HepG2 (cell line): Measurements from ENCODE around the gene NEGR1. TPM values are rescaled to one million over a fixed set of nuclear protein-coding genes. Genes with fewer than 3 reads are reported as not detected.

Experiments used
- ATAC-seq: fragments of 200-7000 bp; cut with Tn5 transposase; 3 replicates; pipeline ENCODE4 v1.9.1; 2020; ENCODE audit warnings: mild to moderate bottlenecking, moderate library complexity
- BruUV-seq: library from RNA; stranded (reverse); fragments of 400-500 nt; replicated peaks from 2 replicates; lab custom pipeline; 2021; lab: Mats Ljungman, UMichigan
- CTCF ChIA-PET: fragments of 300-600 bp; formaldehyde crosslinking; extraction: SDS; loops from one replicate; lab custom pipeline; 2021; ENCODE audit warnings: low total read pairs, inconsistent platforms, low intra/inter-chr PET ratio; lab: Yijun Ruan, JAX
- POLR2A ChIA-PET: fragments of 350-600 bp; sonication (Branson Sonifier 250); formaldehyde crosslinking; loops from one replicate; lab custom pipeline; 2020; ENCODE audit warnings: antibody characterized with exemption, inconsistent platforms; lab: Yijun Ruan, JAX
- DNase-seq: peaks from one replicate; pipeline ENCODE4 v3.0.0-alpha.2; 2015; ENCODE audit warnings: low spot score
- FAIRE-seq: peaks from 3 replicates; lab custom pipeline; 2011; peaks lifted over from hg19 to GRCh38; lab: Jason Lieb, UNC
- H2AFZ ChIP-seq: one replicate; pipeline ENCODE4 v1.6.1; 2011; ENCODE audit warnings: low read length, inconsistent platforms
- H3K27ac ChIP-seq: fragments of 300-600 bp; 3 replicates; pipeline ENCODE4 v1.8.0; 2011; ENCODE audit warnings: mixed run types, mild to moderate bottlenecking, mixed read lengths, low read length, inconsistent platforms; ENCODE audit not compliant: insufficient read depth; ENCODE audit errors: extremely low read length
- H3K27me3 ChIP-seq, 2 experiments: fragments of 200-600 bp in 1 of 2; 2 replicates in 1 of 2; 3 replicates in 1 of 2; pipeline versions ENCODE4 v1.6.0 to v1.8.0; 2011; ENCODE audit warnings: low read length in 2 of 2, mild to moderate bottlenecking in 2 of 2, moderate library complexity in 2 of 2, inconsistent platforms in 1 of 2; ENCODE audit not compliant: insufficient read depth in 2 of 2, control insufficient read depth in 1 of 2
- H3K36me3 ChIP-seq, 2 experiments: fragments of 200-600 bp in 1 of 2; replicated peaks in 1 of 2; 2 replicates in 1 of 2; 3 replicates in 1 of 2; pipeline versions ENCODE4 v1.5.1 to v1.8.0; 2011; ENCODE audit warnings: low read length in 2 of 2, inconsistent platforms in 1 of 2; ENCODE audit not compliant: insufficient read depth in 2 of 2, control insufficient read depth in 1 of 2
- H3K4me1 ChIP-seq: 2 replicates; pipeline ENCODE4 v1.5.1; 2012; ENCODE audit warnings: low read length, inconsistent platforms; ENCODE audit not compliant: insufficient read depth
- H3K4me2 ChIP-seq: 2 replicates; pipeline ENCODE4 v1.6.0; 2011; ENCODE audit warnings: low read depth, low read length, inconsistent platforms
- H3K4me3 ChIP-seq, 3 experiments: fragments of 200-600 bp in 1 of 3; sonication (generic), shearing (Covaris generic) in 1 of 3; replicated peaks in 1 of 3; 2 replicates each; pipeline ENCODE4 v1.5.1; 2011 to 2016; ENCODE audit warnings: low read length in 3 of 3, inconsistent platforms in 2 of 3, low read depth in 2 of 3, mild to moderate bottlenecking in 2 of 3, control low read depth in 1 of 3, mixed read lengths in 1 of 3; ENCODE audit not compliant: insufficient read depth in 1 of 3
- H3K79me2 ChIP-seq: one replicate; pipeline ENCODE4 v1.6.1; 2011; ENCODE audit warnings: low read length, inconsistent platforms; ENCODE audit not compliant: insufficient read depth
- H3K9ac ChIP-seq: 2 replicates; pipeline ENCODE4 v1.6.0; 2011; ENCODE audit warnings: mild to moderate bottlenecking, low read depth, low read length, inconsistent platforms; ENCODE audit not compliant: insufficient read depth
- H3K9me3 ChIP-seq: 2 replicates; pipeline ENCODE4 v1.5.1; 2012; ENCODE audit warnings: mild to moderate bottlenecking, low read length
- H4K20me1 ChIP-seq: 2 replicates; pipeline ENCODE4 v1.6.0; 2011; ENCODE audit warnings: inconsistent platforms, mild to moderate bottlenecking, low read length, moderate library complexity; ENCODE audit not compliant: insufficient read depth
- BRD4 ChIP-seq: sonication (generic); formaldehyde crosslinking; IDR thresholded peaks from 2 replicates; pipeline ENCODE4 v1.4.0; 2020; ENCODE audit warnings: missing genetic modification reagents
- PAWR ChIP-seq: sonication (generic); formaldehyde crosslinking; IDR thresholded peaks from 2 replicates; pipeline ENCODE4 v1.4.0; 2020; ENCODE audit warnings: missing genetic modification reagents, mild to moderate bottlenecking, borderline replicate concordance
- PHF21A ChIP-seq: sonication (generic); formaldehyde crosslinking; IDR thresholded peaks from 2 replicates; pipeline ENCODE4 v1.5.0; 2020; ENCODE audit warnings: mild to moderate bottlenecking, missing genetic modification reagents
- PHF8 ChIP-seq: sonication (generic); formaldehyde crosslinking; IDR thresholded peaks from 2 replicates; pipeline ENCODE4 v1.5.0; 2020; ENCODE audit warnings: missing genetic modification reagents
- SP4 ChIP-seq: sonication (generic); formaldehyde crosslinking; IDR thresholded peaks from 2 replicates; pipeline ENCODE4 v1.8.1; 2023; ENCODE audit warnings: mild to moderate bottlenecking, missing genetic modification reagents
- YEATS4 ChIP-seq: sonication (generic); formaldehyde crosslinking; IDR thresholded peaks from 2 replicates; pipeline ENCODE4 v1.4.0; 2020; ENCODE audit warnings: missing genetic modification reagents, borderline replicate concordance
- ZNF484 ChIP-seq: sonication (generic); formaldehyde crosslinking; IDR thresholded peaks from 2 replicates; pipeline ENCODE4 v1.5.1; 2020; ENCODE audit warnings: mild to moderate bottlenecking, low read depth, missing genetic modification reagents, borderline replicate concordance
- ZNF550 ChIP-seq: sonication (generic); formaldehyde crosslinking; IDR thresholded peaks from 2 replicates; pipeline ENCODE4 v1.4.0; 2020; ENCODE audit warnings: mild to moderate bottlenecking, missing genetic modification reagents, borderline replicate concordance
- ZNF619 ChIP-seq: sonication (generic); formaldehyde crosslinking; IDR thresholded peaks from 2 replicates; pipeline ENCODE4 v1.4.0; 2020; ENCODE audit warnings: mild to moderate bottlenecking, missing genetic modification reagents
- WGBS: methylation state at CpG from one replicate; pipeline ENCODE4 v1.1.6; 2017; ENCODE audit warnings: low lambda C conversion rate; 5-methylcytosine and 5-hydroxymethylcytosine counted together
- in situ Hi-C: cut with HindIII; loops from 2 replicates; pipeline ENCODE4 v1.10.0; 2017; ENCODE audit warnings: low pct_unique_long_range_greater_than_20kb; ENCODE audit not compliant: extremely low pct_ligation_motif_present
- intact Hi-C: fragments of 100-400 bp; cut with micrococcal nuclease; formaldehyde crosslinking; loops from one replicate; pipeline ENCODE4 v1.10.0; 2022; ENCODE audit not compliant: unreplicated experiment
- polyA plus RNA-seq, 8 experiments: library from polyadenylated mRNA; depleted of rRNA in 3 of 8; stranded (reverse) in 7 of 8; unstranded in 1 of 8; fragments of >200 nt; fragmentation: Illumina TruSeq in 4 of 8; extraction: Trizol in 4 of 8; gene quantifications; 2 replicates each; pipeline versions ENCODE4 v1.2.1 to v1.2.3, GENCODE V29; 2011 to 2016; ENCODE audit warnings: low read depth in 4 of 8, missing spikeins in 1 of 8, mixed read lengths in 1 of 8; ENCODE audit not compliant: insufficient read depth in 1 of 8
- total RNA-seq, 5 experiments: library from RNA; depleted of rRNA; stranded (reverse); fragments of >200 nt; fragmentation: Illumina TruSeq; extraction: Trizol; gene quantifications; 2 replicates each; pipeline ENCODE4 v1.2.3, GENCODE V29; 2016; ENCODE audit warnings: low read depth in 1 of 5
- TF ChIP-seq, protein P1 (sequence below): sonication (generic); formaldehyde crosslinking; IDR thresholded peaks from 2 replicates; pipeline ENCODE4 v1.4.0; 2020; ENCODE audit warnings: missing genetic modification reagents
- TF ChIP-seq, protein P2 (sequence below): sonication (generic); formaldehyde crosslinking; IDR thresholded peaks from 2 replicates; pipeline ENCODE4 v1.8.0; 2022; ENCODE audit warnings: missing genetic modification reagents, mild to moderate bottlenecking, inconsistent platforms, borderline replicate concordance
- TF ChIP-seq, protein P3 (sequence below): sonication (generic); formaldehyde crosslinking; IDR thresholded peaks from 2 replicates; pipeline ENCODE4 v1.4.0; 2020; ENCODE audit warnings: mild to moderate bottlenecking, missing genetic modification reagents, borderline replicate concordance

The NEGR1 gene
- total and polyA plus RNA-seq, 2 of the 13 experiments (the other 11 are each of a cell fraction or from before 2014, with no cell fraction given), result not detected

GRCh38 chr1:71986160-71986559, 296.2 kb downstream of the NEGR1 start (continued):
- no peak for TF ChIP-seq ZNF550
- TF ChIP-seq, protein P1, sequence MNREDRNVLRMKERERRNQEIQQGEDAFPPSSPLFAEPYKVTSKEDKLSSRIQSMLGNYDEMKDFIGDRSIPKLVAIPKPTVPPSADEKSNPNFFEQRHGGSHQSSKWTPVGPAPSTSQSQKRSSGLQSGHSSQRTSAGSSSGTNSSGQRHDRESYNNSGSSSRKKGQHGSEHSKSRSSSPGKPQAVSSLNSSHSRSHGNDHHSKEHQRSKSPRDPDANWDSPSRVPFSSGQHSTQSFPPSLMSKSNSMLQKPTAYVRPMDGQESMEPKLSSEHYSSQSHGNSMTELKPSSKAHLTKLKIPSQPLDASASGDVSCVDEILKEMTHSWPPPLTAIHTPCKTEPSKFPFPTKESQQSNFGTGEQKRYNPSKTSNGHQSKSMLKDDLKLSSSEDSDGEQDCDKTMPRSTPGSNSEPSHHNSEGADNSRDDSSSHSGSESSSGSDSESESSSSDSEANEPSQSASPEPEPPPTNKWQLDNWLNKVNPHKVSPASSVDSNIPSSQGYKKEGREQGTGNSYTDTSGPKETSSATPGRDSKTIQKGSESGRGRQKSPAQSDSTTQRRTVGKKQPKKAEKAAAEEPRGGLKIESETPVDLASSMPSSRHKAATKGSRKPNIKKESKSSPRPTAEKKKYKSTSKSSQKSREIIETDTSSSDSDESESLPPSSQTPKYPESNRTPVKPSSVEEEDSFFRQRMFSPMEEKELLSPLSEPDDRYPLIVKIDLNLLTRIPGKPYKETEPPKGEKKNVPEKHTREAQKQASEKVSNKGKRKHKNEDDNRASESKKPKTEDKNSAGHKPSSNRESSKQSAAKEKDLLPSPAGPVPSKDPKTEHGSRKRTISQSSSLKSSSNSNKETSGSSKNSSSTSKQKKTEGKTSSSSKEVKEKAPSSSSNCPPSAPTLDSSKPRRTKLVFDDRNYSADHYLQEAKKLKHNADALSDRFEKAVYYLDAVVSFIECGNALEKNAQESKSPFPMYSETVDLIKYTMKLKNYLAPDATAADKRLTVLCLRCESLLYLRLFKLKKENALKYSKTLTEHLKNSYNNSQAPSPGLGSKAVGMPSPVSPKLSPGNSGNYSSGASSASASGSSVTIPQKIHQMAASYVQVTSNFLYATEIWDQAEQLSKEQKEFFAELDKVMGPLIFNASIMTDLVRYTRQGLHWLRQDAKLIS (CRISPR knock-in tag), result no peak
- no peak for TF ChIP-seq BRD4 (CRISPR knock-in tag)
- TF ChIP-seq YEATS4 (CRISPR knock-in tag), result no peak
- TF ChIP-seq, protein P2, sequence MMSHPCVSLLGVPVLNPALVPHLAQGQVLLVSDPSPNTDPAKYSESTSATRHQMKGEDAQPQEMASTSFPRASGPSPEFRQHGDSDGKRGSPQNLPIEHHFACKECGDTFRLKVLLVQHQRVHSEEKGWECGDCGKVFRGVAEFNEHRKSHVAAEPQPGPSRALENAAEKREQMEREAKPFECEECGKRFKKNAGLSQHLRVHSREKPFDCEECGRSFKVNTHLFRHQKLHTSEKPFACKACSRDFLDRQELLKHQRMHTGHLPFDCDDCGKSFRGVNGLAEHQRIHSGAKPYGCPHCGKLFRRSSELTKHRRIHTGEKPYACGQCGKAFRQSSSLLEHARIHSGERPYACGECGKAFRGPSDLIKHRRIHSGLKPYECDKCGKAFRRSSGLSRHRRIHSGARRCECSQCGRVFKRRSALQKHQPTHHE (CRISPR knock-in tag), result no peak
- TF ChIP-seq SP4 (CRISPR knock-in tag), result no peak
- TF ChIP-seq PAWR (CRISPR knock-in tag), result no peak

- Histone ChIP-seq H3K4me1 (no peaks in the 10 kb centered on the region), H3K79me2 (no peaks in the 10 kb centered on the region), H3K9me3 (no peaks in the 10 kb centered on the region), H3K27me3 (no peaks in the 10 kb centered on the region), H3K27ac (no peak overlapping the region), H3K36me3 (no peaks in the 10 kb centered on the region), H2AFZ (no peak overlapping the region), H3K4me2 (no peak overlapping the region), H4K20me1 (no peaks in the 10 kb centered on the region), H3K4me3 (no peak overlapping the region), H3K9ac (no peak overlapping the region)
- DNase-seq, result no peak
- WGBS, result 87% methylated on average over 1 of the region's 1 CpG
- ChIA-PET CTCF (no interaction called here), POLR2A (no interaction called here)
- in situ Hi-C loops, result no loop called here
- FAIRE-seq, result no peak
- no TSS peak for BruUV-seq
- TF ChIP-seq PHF8 (CRISPR knock-in tag) (no peak), PHF21A (no peak), ZNF484 (CRISPR knock-in tag) (no peak), ZNF619 (CRISPR knock-in tag) (no peak)
- TF ChIP-seq, protein P3, sequence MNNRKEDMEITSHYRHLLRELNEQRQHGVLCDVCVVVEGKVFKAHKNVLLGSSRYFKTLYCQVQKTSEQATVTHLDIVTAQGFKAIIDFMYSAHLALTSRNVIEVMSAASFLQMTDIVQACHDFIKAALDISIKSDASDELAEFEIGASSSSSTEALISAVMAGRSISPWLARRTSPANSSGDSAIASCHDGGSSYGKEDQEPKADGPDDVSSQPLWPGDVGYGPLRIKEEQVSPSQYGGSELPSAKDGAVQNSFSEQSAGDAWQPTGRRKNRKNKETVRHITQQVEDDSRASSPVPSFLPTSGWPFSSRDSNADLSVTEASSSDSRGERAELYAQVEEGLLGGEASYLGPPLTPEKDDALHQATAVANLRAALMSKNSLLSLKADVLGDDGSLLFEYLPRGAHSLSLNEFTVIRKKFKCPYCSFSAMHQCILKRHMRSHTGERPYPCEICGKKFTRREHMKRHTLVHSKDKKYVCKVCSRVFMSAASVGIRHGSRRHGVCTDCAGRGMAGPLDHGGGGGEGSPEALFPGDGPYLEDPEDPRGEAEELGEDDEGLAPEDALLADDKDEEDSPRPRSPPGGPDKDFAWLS (CRISPR knock-in tag), result no peak
- no peak for ATAC-seq
- intact Hi-C loops, result no loop called here
These were observed 301.8 kb downstream of the NEGR1 start for GRCh38 chr1:71980556-71980955.
